Measurements from ENCODE around the gene SLC2A1.
"Not testable (repeated sequence)": the region's sequence is repeated elsewhere in the genome, so short reads cannot be mapped to it uniquely, and the experiment has no call there.

The SLC2A1 gene

GRCh38 chr1:42922687-42923366 lies 35.8 kb downstream of the SLC2A1 start:
- Histone ChIP-seq H3K27me3 (ENCODE audit: control insufficient read depth, insufficient read depth, low read length) (no peaks in the 10 kb centered on the region), H3K4me1 (peaks cover 2% of the 10 kb centered on the region), H2AFZ (peak overlapping the region; percentile 68), H3K36me3 (ENCODE audit: control insufficient read depth, insufficient read depth, low read length) (no peaks in the 10 kb centered on the region), H3K4me3 (ENCODE audit: low read depth, low read length) (peak overlapping the region; percentile 13), H3K79me2 (no peaks in the 10 kb centered on the region), H3K4me2 (ENCODE audit: low read length) (no peak overlapping the region), H3K9ac (no peak overlapping the region), H3K9me3 (ENCODE audit: control insufficient read depth, low read length) (no peaks in the 10 kb centered on the region), H3K27ac (peak overlapping the region; percentile 42)
- peak; percentile 67 for TF ChIP-seq CTCF (IDR thresholded peaks at IDR 0.05)

- no peak overlapping the region for H3K27ac ChIP-seq
- no peak for TF ChIP-seq CTCF (IDR thresholded peaks at IDR 0.05)
- no peaks in the 10 kb centered on the region for H3K9me3 ChIP-seq (ENCODE audit: control insufficient read depth, low read length)
- H3K36me3 ChIP-seq (ENCODE audit: control insufficient read depth, insufficient read depth, low read length): no peaks in the 10 kb centered on the region
- H2AFZ ChIP-seq: no peak overlapping the region
- no peak overlapping the region for H3K9ac ChIP-seq
- no peak overlapping the region for H3K4me2 ChIP-seq (ENCODE audit: low read length)
- no peak overlapping the region for H3K4me3 ChIP-seq (ENCODE audit: low read depth, low read length)
- H3K27me3 ChIP-seq (ENCODE audit: control insufficient read depth, insufficient read depth, low read length): no peaks in the 10 kb centered on the region
- H3K79me2 ChIP-seq: no peaks in the 10 kb centered on the region
- H3K4me1 ChIP-seq: peaks cover 2% of the 10 kb centered on the region
Measured at GRCh38 chr1:42921769-42922168, 36.9 kb downstream of the SLC2A1 start.

GRCh38 chr1:42919651-42920050 lies 39.0 kb downstream of the SLC2A1 start:
- not testable (repeated sequence) for H3K4me1 ChIP-seq; H3K4me2 ChIP-seq (ENCODE audit: low read length); H3K27me3 ChIP-seq (ENCODE audit: control insufficient read depth, insufficient read depth, low read length); H3K9me3 ChIP-seq (ENCODE audit: control insufficient read depth, low read length); H3K36me3 ChIP-seq (ENCODE audit: control insufficient read depth, insufficient read depth, low read length); H3K4me3 ChIP-seq (ENCODE audit: low read depth, low read length); H2AFZ ChIP-seq; H3K27ac ChIP-seq; H3K79me2 ChIP-seq; H3K9ac ChIP-seq

GRCh38 chr1:42917241-42917495 lies 41.5 kb downstream of the SLC2A1 start:
- Histone ChIP-seq H3K27me3 (ENCODE audit: control insufficient read depth, insufficient read depth, low read length) (no peaks in the 10 kb centered on the region), H2AFZ (no peak overlapping the region), H3K36me3 (ENCODE audit: control insufficient read depth, insufficient read depth, low read length) (no peaks in the 10 kb centered on the region), H3K27ac (no peak overlapping the region), H3K9me3 (ENCODE audit: control insufficient read depth, low read length) (no peaks in the 10 kb centered on the region), H3K79me2 (no peaks in the 10 kb centered on the region), H3K9ac (no peak overlapping the region), H3K4me1 (no peaks in the 10 kb centered on the region), H3K4me3 (ENCODE audit: low read depth, low read length) (no peak overlapping the region), H3K4me2 (ENCODE audit: low read length) (no peak overlapping the region)
- no peak for TF ChIP-seq CTCF (IDR thresholded peaks at IDR 0.05)

- H2AFZ ChIP-seq: no peak overlapping the region
- H3K4me1 ChIP-seq: no peaks in the 10 kb centered on the region
- no peak overlapping the region for H3K4me2 ChIP-seq (ENCODE audit: low read length)
- H3K9me3 ChIP-seq (ENCODE audit: control insufficient read depth, low read length): no peaks in the 10 kb centered on the region
- no peaks in the 10 kb centered on the region for H3K36me3 ChIP-seq (ENCODE audit: control insufficient read depth, insufficient read depth, low read length)
- H3K9ac ChIP-seq: no peak overlapping the region
- H3K27me3 ChIP-seq (ENCODE audit: control insufficient read depth, insufficient read depth, low read length): no peaks in the 10 kb centered on the region
- no peaks in the 10 kb centered on the region for H3K79me2 ChIP-seq
- H3K4me3 ChIP-seq (ENCODE audit: low read depth, low read length): no peak overlapping the region
- TF ChIP-seq CTCF (IDR thresholded peaks at IDR 0.05): no peak
- H3K27ac ChIP-seq: no peak overlapping the region
Measured at GRCh38 chr1:42915456-42915855, 43.2 kb downstream of the SLC2A1 start.

Measured in parathyroid adenoma (tissue), 2 donors.